H9 (cell line): Measurements from ENCODE around the gene NEGR1. TPM values are rescaled to one million over a fixed set of nuclear protein-coding genes. Genes with fewer than 3 reads are reported as not detected.

Source experiments
- DNase-seq: peaks from one replicate; pipeline ENCODE4 v3.0.0-alpha.2; 2017
- H2AFZ ChIP-seq: one replicate; pipeline ENCODE4 v1.6.1; 2013; ENCODE audit warnings: mild to moderate bottlenecking, low read length, control low read depth, moderate library complexity
- H2AK5ac ChIP-seq: 2 replicates; pipeline ENCODE4 v1.6.1; 2013; ENCODE audit warnings: low read length, control low read depth, mixed read lengths; ENCODE audit not compliant: insufficient read length
- H2BK120ac ChIP-seq: one replicate; pipeline ENCODE4 v1.6.1; 2013; ENCODE audit warnings: low read depth, mild to moderate bottlenecking, low read length, control low read depth, inconsistent platforms; ENCODE audit not compliant: poor library complexity, severe bottlenecking
- H2BK12ac ChIP-seq: 2 replicates; pipeline ENCODE4 v1.6.1; 2013; ENCODE audit warnings: low read length, control low read depth, mixed read lengths, low read depth; ENCODE audit not compliant: insufficient read length
- H2BK15ac ChIP-seq: 2 replicates; pipeline ENCODE4 v1.6.1; 2013; ENCODE audit warnings: low read depth, low read length, control low read depth
- H2BK20ac ChIP-seq: one replicate; pipeline ENCODE4 v1.6.1; 2013; ENCODE audit warnings: low read depth, mild to moderate bottlenecking, low read length, control low read depth, inconsistent platforms; ENCODE audit not compliant: poor library complexity, severe bottlenecking
- H2BK5ac ChIP-seq: 2 replicates; pipeline ENCODE4 v1.6.1; 2013; ENCODE audit warnings: low read length, control low read depth, mixed read lengths; ENCODE audit not compliant: insufficient read length
- H3K14ac ChIP-seq: 2 replicates; pipeline ENCODE4 v1.6.1; 2013; ENCODE audit warnings: low read length, control low read depth; ENCODE audit not compliant: insufficient read depth
- H3K18ac ChIP-seq: 2 replicates; pipeline ENCODE4 v1.6.1; 2013; ENCODE audit warnings: low read depth, mild to moderate bottlenecking, mixed read lengths, low read length, control low read depth; ENCODE audit not compliant: insufficient read length
- H3K23ac ChIP-seq: 2 replicates; pipeline ENCODE4 v1.6.1; 2013; ENCODE audit warnings: low read length, control low read depth, mixed read lengths, low read depth; ENCODE audit not compliant: insufficient read length
- H3K23me2 ChIP-seq: 2 replicates; pipeline ENCODE4 v1.6.1; 2013; ENCODE audit warnings: low read depth, mild to moderate bottlenecking, mixed read lengths, low read length, control low read depth; ENCODE audit not compliant: insufficient read length, poor library complexity, severe bottlenecking
- H3K27ac ChIP-seq: 2 replicates; pipeline ENCODE4 v1.5.1; 2013; ENCODE audit warnings: low read length, control low read depth, mixed read lengths, low read depth; ENCODE audit not compliant: insufficient read length
- H3K27me3 ChIP-seq: 2 replicates; pipeline ENCODE4 v1.6.1; 2013; ENCODE audit warnings: low read length, control low read depth, inconsistent platforms; ENCODE audit not compliant: insufficient read depth
- H3K4ac ChIP-seq: 2 replicates; pipeline ENCODE4 v1.6.1; 2013; ENCODE audit warnings: low read depth, mild to moderate bottlenecking, control low read depth, inconsistent platforms, low read length, moderate library complexity
- H3K4me1 ChIP-seq: 2 replicates; pipeline ENCODE4 v1.6.1; 2013; ENCODE audit warnings: low read length, control low read depth, inconsistent platforms; ENCODE audit not compliant: insufficient read depth
- H3K4me2 ChIP-seq: 2 replicates; pipeline ENCODE4 v1.6.1; 2013; ENCODE audit warnings: low read length, control low read depth, mixed read lengths; ENCODE audit not compliant: insufficient read length, insufficient read depth
- H3K56ac ChIP-seq: 2 replicates; pipeline ENCODE4 v1.6.1; 2013; ENCODE audit warnings: low read depth, mild to moderate bottlenecking, mixed read lengths, low read length, control low read depth; ENCODE audit not compliant: insufficient read length
- H3K79me1 ChIP-seq: 2 replicates; pipeline ENCODE4 v1.6.1; 2013; ENCODE audit warnings: low read depth, mild to moderate bottlenecking, moderate library complexity, low read length, control low read depth, inconsistent platforms; ENCODE audit not compliant: insufficient read depth, poor library complexity, severe bottlenecking
- H3K79me2 ChIP-seq: 2 replicates; pipeline ENCODE4 v1.6.1; 2013; ENCODE audit warnings: low read length, control low read depth, inconsistent platforms; ENCODE audit not compliant: insufficient read depth
- H3K9ac ChIP-seq: 2 replicates; pipeline ENCODE4 v1.6.1; 2013; ENCODE audit warnings: low read length, control low read depth, mixed read lengths; ENCODE audit not compliant: insufficient read length; ENCODE audit errors: extremely low read depth
- H3K9me3 ChIP-seq: one replicate; pipeline ENCODE4 v1.6.1; 2013; ENCODE audit warnings: low read depth, low read length, inconsistent platforms; ENCODE audit not compliant: control insufficient read depth
- H3T11ph ChIP-seq: one replicate; pipeline ENCODE4 v1.6.1; 2013; ENCODE audit warnings: mild to moderate bottlenecking, low read length, control low read depth, inconsistent platforms
- H4K20me1 ChIP-seq: one replicate; pipeline ENCODE4 v1.6.1; 2013; ENCODE audit not compliant: control insufficient read depth, insufficient read length, insufficient read depth
- H4K5ac ChIP-seq: 2 replicates; pipeline ENCODE4 v1.6.1; 2013; ENCODE audit warnings: low read depth, mild to moderate bottlenecking, mixed read lengths, low read length, control low read depth; ENCODE audit not compliant: insufficient read length
- H4K8ac ChIP-seq: replicated peaks from 2 replicates; pipeline ENCODE4 v1.6.1; 2013; ENCODE audit warnings: low read length, control low read depth, mixed read lengths, low read depth; ENCODE audit not compliant: insufficient read length
- H4K91ac ChIP-seq: 2 replicates; pipeline ENCODE4 v1.6.1; 2013; ENCODE audit warnings: low read depth, mild to moderate bottlenecking, moderate library complexity, mixed read lengths, low read length, control low read depth; ENCODE audit not compliant: insufficient read length
- H3K27ac Mint-ChIP-seq, 3 experiments: 2 replicates in 2 of 3; 3 replicates in 1 of 3; pipeline ENCODE4 v1.8.0; 2020 to 2021; ENCODE audit warnings: mixed read lengths in 3 of 3, mild to moderate bottlenecking in 1 of 3, moderate library complexity in 1 of 3
- H3K27me3 Mint-ChIP-seq: 2 replicates; pipeline ENCODE4 v1.8.0; 2021; ENCODE audit warnings: low read depth, mild to moderate bottlenecking, moderate library complexity, mixed read lengths
- H3K36me3 Mint-ChIP-seq, 3 experiments: 2 replicates in 2 of 3; 3 replicates in 1 of 3; pipeline ENCODE4 v1.8.0; 2020 to 2021; ENCODE audit warnings: low read depth in 3 of 3, mixed read lengths in 3 of 3; ENCODE audit not compliant: insufficient read depth in 1 of 3
- H3K4me1 Mint-ChIP-seq, 2 experiments: 2 replicates each; pipeline ENCODE4 v1.8.0; 2020; ENCODE audit warnings: mixed read lengths in 2 of 2
- H3K4me3 Mint-ChIP-seq, 2 experiments: 2 replicates in 1 of 2; 3 replicates in 1 of 2; pipeline ENCODE4 v1.8.0; 2020 to 2021; ENCODE audit warnings: mild to moderate bottlenecking in 2 of 2, mixed read lengths in 2 of 2, moderate library complexity in 1 of 2
- H3K9me3 Mint-ChIP-seq, 2 experiments: 2 replicates in 1 of 2; 3 replicates in 1 of 2; pipeline ENCODE4 v1.8.0; 2020; ENCODE audit warnings: mild to moderate bottlenecking in 2 of 2, mixed read lengths in 2 of 2, moderate library complexity in 1 of 2
- CTCF ChIP-seq: fragments of 200-600 bp; sonication (generic); conservative IDR thresholded peaks from 3 replicates; pipeline ENCODE4 v1.8.0; 2021; ENCODE audit warnings: antibody characterized with exemption, mild to moderate bottlenecking
- WGBS: extraction: QIAGEN DNeasy Blood & Tissue Kit; methylation state at CpG from one replicate; pipeline ENCODE4 v1.1.7; 2013; ENCODE audit warnings: missing lambda C conversion rate, low lambda C conversion rate, mixed read lengths; ENCODE audit not compliant: insufficient read length; ENCODE audit errors: extremely low coverage; 5-methylcytosine and 5-hydroxymethylcytosine counted together
- total RNA-seq: library from RNA; stranded (reverse); gene quantifications from 2 replicates; pipeline ENCODE4 v1.2.1, GENCODE V29; 2021

NEGR1 gene
- total RNA-seq, 1 experiment from 2014 or later, result 0.13 TPM

GRCh38 chr1:71630073-71630472, 652.3 kb downstream of the NEGR1 start:
- no peak overlapping the region for H3K27ac Mint-ChIP-seq
- WGBS, result no CpG with 5 or more reads among the region's 1 CpG
- Histone ChIP-seq H2BK12ac (no peak overlapping the region), H3K27me3 (no peaks in the 10 kb centered on the region), H4K91ac (no peak overlapping the region), H4K8ac (no peak overlapping the region), H3K23ac (no peak overlapping the region), H3K4ac (no peak overlapping the region), H4K20me1 (no peaks in the 10 kb centered on the region), H3K14ac (no peak overlapping the region), H2BK15ac (no peak overlapping the region), H2BK20ac (no peak overlapping the region), H3K4me1 (no peaks in the 10 kb centered on the region), H2AK5ac (no peak overlapping the region), H3K79me1 (no peaks in the 10 kb centered on the region), H3K4me2 (no peak overlapping the region), H3K9ac (no peak overlapping the region), H3K79me2 (no peaks in the 10 kb centered on the region), H2BK5ac (no peak overlapping the region), H3K23me2 (no peaks in the 10 kb centered on the region), H4K5ac (no peak overlapping the region), H3K9me3 (no peaks in the 10 kb centered on the region), H2BK120ac (no peak overlapping the region), H3K27ac (no peak overlapping the region), H3K56ac (no peak overlapping the region), H2AFZ (no peak overlapping the region), H3K18ac (no peak overlapping the region), H3T11ph (no peak overlapping the region)
- no peaks in the 10 kb centered on the region for H3K4me1 Mint-ChIP-seq
- H3K4me3 Mint-ChIP-seq, result no peak overlapping the region
- TF ChIP-seq CTCF, result no peak
- 0 out of 7 replicates have a peak, but pooled peaks cover 0 to 3% (median 0%) of the 10 kb centered on the region in 3 experiments for H3K36me3 Mint-ChIP-seq
- no peaks in the 10 kb centered on the region; the same call in 1 of the 2 replicates for H3K27me3 Mint-ChIP-seq
- H3K9me3 Mint-ChIP-seq, result peaks cover 0 to 4% of the 10 kb centered on the region in 2 experiments; a peak in 1 of 5 replicates
- DNase-seq, result no peak
